Aorta (tissue), 5 donors: ENCODE results near the gene DHX8. TPM values are rescaled to one million over a fixed set of nuclear protein-coding genes. Genes with fewer than 3 reads are reported as not detected.
A peak's percentile ranks its signal among the peaks of the same experiment; 100 is the strongest.

Experiments
- ATAC-seq: fragments of 200-7000 bp; cut with Tn5 transposase; one replicate; pipeline ENCODE4 v1.9.1; 2022; ENCODE audit warnings: moderate library complexity; ENCODE audit not compliant: low FRiP score
- DNase-seq, 2 donors: peaks; one replicate each; pipeline ENCODE4 v3.0.0-alpha.2; 2020
- H3K27ac ChIP-seq, 2 donors: one replicate each; pipeline ENCODE4 v1.5.1; 2013; ENCODE audit warnings: low read length in 2 of 2, mild to moderate bottlenecking in 2 of 2, moderate library complexity in 2 of 2, control low read depth in 1 of 2, inconsistent platforms in 1 of 2, low read depth in 1 of 2
- H3K27me3 ChIP-seq, 2 donors: one replicate each; pipeline ENCODE4 v1.6.1; 2013; ENCODE audit warnings: control low read depth in 1 of 2, low read length in 1 of 2, mild to moderate bottlenecking in 1 of 2, moderate library complexity in 1 of 2; ENCODE audit not compliant: insufficient read depth in 2 of 2, control insufficient read depth in 1 of 2
- H3K36me3 ChIP-seq, 2 donors: one replicate each; pipeline ENCODE4 v1.6.1; 2013; ENCODE audit warnings: control low read depth in 1 of 2, low read length in 1 of 2, mild to moderate bottlenecking in 1 of 2; ENCODE audit not compliant: insufficient read depth in 2 of 2, control insufficient read depth in 1 of 2
- H3K4me1 ChIP-seq, 2 donors: one replicate each; pipeline ENCODE4 v1.6.1; 2013; ENCODE audit warnings: low read length in 2 of 2, control low read depth in 1 of 2, mild to moderate bottlenecking in 1 of 2, moderate library complexity in 1 of 2; ENCODE audit not compliant: insufficient read depth in 2 of 2, control insufficient read depth in 1 of 2
- H3K4me3 ChIP-seq, 2 donors: one replicate each; pipeline ENCODE4 v1.5.1; 2013; ENCODE audit warnings: low read length in 2 of 2, control low read depth in 1 of 2, mild to moderate bottlenecking in 1 of 2
- H3K9me3 ChIP-seq: one replicate; pipeline ENCODE4 v1.6.1; 2013; ENCODE audit warnings: mild to moderate bottlenecking, low read length; ENCODE audit not compliant: control insufficient read depth
- WGBS, 2 donors: extraction: QIAGEN DNeasy Blood & Tissue Kit; methylation state at CpG; one replicate each; pipeline ENCODE4 v1.1.7; 2013; 5-methylcytosine and 5-hydroxymethylcytosine counted together
- intact Hi-C, 2 donors: fragments of 100-400 bp; cut with DNase I; formaldehyde crosslinking; loops; one replicate each; pipeline versions ENCODE4 v1.14.2 to v1.15.0; 2022
- polyA plus RNA-seq, 2 donors: library from polyadenylated mRNA; stranded (reverse); fragments of 200-250 nt; gene quantifications; one replicate each; pipeline ENCODE4 v1.2.3, GENCODE V29; 2013
- total RNA-seq, 2 donors: library from RNA; stranded (reverse); fragmentation: NEBNext Ultra II Directional; extraction: Animal tissue kit (Norgen Biotek cat#: 25700); gene quantifications; one replicate each; pipeline ENCODE4 v1.2.1, GENCODE V29; 2021
- donor health status: healthy with polysubstance abuse.
- donor health status: Bipolar disorder and iron deficiency.
- donor health status: DM: no; HTN: no; CAD: no.
- donor health status: DM: no; HTN: no; CAD: no.
- donor health status: DM: yes; HTN: yes; CAD: no.

DHX8 gene
- total and polyA plus RNA-seq, 4 donors = 7.1 to 45.3 (median 33.4) TPM

DNA sequence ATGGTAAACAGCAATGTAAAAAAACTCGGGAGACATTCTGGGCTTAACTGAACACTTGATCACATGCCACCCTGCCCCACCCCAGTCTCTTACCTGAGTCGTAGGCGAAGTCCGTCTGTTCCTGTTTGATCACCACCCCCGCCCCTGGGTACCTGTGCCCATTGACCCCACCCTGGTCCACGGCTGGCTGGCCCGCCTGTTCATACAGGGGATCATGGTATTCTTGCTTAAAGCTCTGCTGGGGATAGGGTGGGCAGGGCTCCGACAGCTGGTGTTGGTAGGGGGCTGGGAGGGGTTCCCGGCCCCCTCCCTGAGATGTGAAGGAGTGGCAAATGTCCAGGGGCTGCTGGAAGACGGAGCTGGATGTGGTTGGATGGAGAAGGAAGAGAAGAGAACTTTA, 48.8 kb downstream of the DHX8 start:
- DNase-seq (peak; percentile 46 to 67), ATAC-seq (no peak)
- H3K36me3 ChIP-seq = no peaks in the 10 kb centered on the region
- WGBS, 2 donors = 92 to 93% methylated on average over 10 of the region's 10 CpGs
- no peaks in the 10 kb centered on the region for H3K9me3 ChIP-seq
- no peaks in the 10 kb centered on the region for H3K27me3 ChIP-seq
- no peak overlapping the region for H3K27ac ChIP-seq
- H3K4me3 ChIP-seq = no peak overlapping the region
- no peaks in the 10 kb centered on the region for H3K4me1 ChIP-seq
- intact Hi-C loops = no loop called here

GRCh38 chr17:43533699-43534098, 49.9 kb downstream of the DHX8 start:
- Histone ChIP-seq H3K27me3 (no peaks in the 10 kb centered on the region), H3K9me3 (no peaks in the 10 kb centered on the region), H3K36me3 (no peaks in the 10 kb centered on the region), H3K4me3 (no peak overlapping the region), H3K27ac (no peak overlapping the region), H3K4me1 (no peaks in the 10 kb centered on the region)
- peak in 1 of 2 donors; percentile 51 for DNase-seq
- intact Hi-C loops = no loop called here
- WGBS, 2 donors = 99% methylated on average over 4 of the region's 4 CpGs
- peak; percentile 9 for ATAC-seq

GRCh38 chr17:43534909-43535308, 51.1 kb downstream of the DHX8 start:
- Histone ChIP-seq H3K27ac (no peak overlapping the region), H3K4me1 (no peaks in the 10 kb centered on the region), H3K4me3 (no peak overlapping the region), H3K9me3 (no peaks in the 10 kb centered on the region), H3K36me3 (no peaks in the 10 kb centered on the region), H3K27me3 (no peaks in the 10 kb centered on the region)
- DNase-seq = peak in 1 of 2 donors; percentile 33
- ATAC-seq = no peak
- intact Hi-C loops = no loop called here
- WGBS, 2 donors = 92 to 94% methylated on average over 5 of the region's 5 CpGs

GRCh38 chr17:43536236-43536992, 52.6 kb downstream of the DHX8 start:
- ATAC-seq = no peak
- Histone ChIP-seq H3K27me3 (no peaks in the 10 kb centered on the region), H3K4me1 (no peaks in the 10 kb centered on the region), H3K4me3 (no peak overlapping the region), H3K9me3 (no peaks in the 10 kb centered on the region), H3K36me3 (no peaks in the 10 kb centered on the region), H3K27ac (no peak overlapping the region)
- intact Hi-C loops = no loop called here
- WGBS, 2 donors = 88 to 93% methylated on average over 6 of the region's 6 CpGs
- peak in 1 of 2 donors; percentile 16 for DNase-seq

- Histone ChIP-seq H3K36me3 (no peaks in the 10 kb centered on the region), H3K4me1 (no peaks in the 10 kb centered on the region), H3K27ac (no peak overlapping the region), H3K4me3 (no peak overlapping the region), H3K9me3 (no peaks in the 10 kb centered on the region), H3K27me3 (no peaks in the 10 kb centered on the region)
- no peak for DNase-seq
- no peak for ATAC-seq
- intact Hi-C loops = no loop called here
- WGBS, 2 donors = 66 to 79% methylated on average over 11 of the region's 11 CpGs
These were observed 57.3 kb downstream of the DHX8 start for GRCh38 chr17:43540821-43541674.

GRCh38 chr17:43542859-43543258, 59.1 kb downstream of the DHX8 start:
- H3K27me3 ChIP-seq = no peaks in the 10 kb centered on the region

DNA sequence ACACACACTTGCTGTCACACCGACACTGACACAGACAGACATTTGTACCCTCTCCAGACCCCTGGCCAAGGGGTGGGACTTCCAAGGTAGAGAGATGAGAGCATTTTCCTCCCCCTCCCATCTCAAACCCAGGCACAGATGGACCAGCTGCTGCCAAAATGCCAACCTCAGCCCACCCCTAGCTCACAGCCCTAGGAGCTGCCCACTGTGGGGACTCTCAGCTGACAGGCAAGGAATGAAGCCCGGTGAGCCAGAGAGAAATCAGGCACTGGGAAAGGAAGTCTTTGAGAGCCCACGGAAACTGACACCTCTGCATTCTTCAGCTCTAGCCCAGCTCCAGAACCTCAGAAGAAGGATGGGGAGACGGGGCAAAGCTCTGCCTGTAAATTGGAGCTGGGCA, 59.5 kb downstream of the DHX8 start:
- Histone ChIP-seq H3K27ac (no peak overlapping the region), H3K27me3 (no peaks in the 10 kb centered on the region), H3K36me3 (no peaks in the 10 kb centered on the region), H3K4me1 (no peaks in the 10 kb centered on the region), H3K9me3 (no peaks in the 10 kb centered on the region), H3K4me3 (no peak overlapping the region)
- ATAC-seq (no peak), DNase-seq (no peak)
- intact Hi-C loops = no loop called here
- 53 to 63% methylated on average over 4 of the region's 4 CpGs for WGBS, 2 donors

More at GRCh38 chr17:43542859-43543258, 59.1 kb downstream of the DHX8 start:
- intact Hi-C loops = no loop called here
- Histone ChIP-seq H3K9me3 (no peaks in the 10 kb centered on the region), H3K36me3 (no peaks in the 10 kb centered on the region), H3K4me1 (no peaks in the 10 kb centered on the region), H3K27ac (no peak overlapping the region), H3K4me3 (no peak overlapping the region)
- WGBS, 2 donors = 85 to 86% methylated on average over 5 to 8 of the region's 8 CpGs
- ATAC-seq (no peak), DNase-seq (no peak)

DNA sequence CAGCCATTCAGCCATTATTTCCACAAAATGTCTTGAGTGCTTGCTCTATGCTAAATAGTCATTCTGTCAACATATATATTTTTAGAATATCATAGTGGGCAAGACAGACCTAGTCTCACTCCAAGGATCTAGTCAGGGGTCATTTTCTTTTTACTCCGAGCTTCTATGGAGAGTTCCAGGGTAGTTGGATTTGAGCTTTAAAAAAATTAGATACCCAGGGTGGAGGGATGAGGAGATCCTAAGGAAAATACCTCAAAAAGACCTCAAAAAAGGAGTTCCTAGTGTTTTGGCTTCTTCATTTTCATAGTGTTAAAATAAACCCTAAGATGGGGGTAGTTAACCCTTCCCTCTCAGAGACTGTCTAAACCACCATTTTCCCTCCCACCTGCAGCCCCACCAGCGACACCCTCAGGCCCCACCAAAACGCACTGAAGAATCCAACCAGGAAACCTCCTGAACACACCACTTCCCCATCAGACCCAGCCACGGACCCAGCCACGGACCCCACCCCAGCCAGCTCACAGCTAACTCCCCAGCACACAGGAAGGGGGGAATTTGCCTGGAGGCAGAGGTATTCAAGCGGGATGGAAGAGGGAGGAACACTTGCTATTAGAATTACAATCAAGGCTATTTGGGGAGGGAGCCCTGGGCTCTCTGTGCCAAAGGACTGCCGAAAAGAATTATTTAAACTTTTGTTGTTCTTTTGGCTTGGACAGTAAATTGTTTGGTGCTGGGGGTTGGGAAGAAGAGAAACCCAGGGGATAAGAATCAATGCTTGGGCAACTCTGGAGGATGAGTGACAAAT, 60.2 kb downstream of the DHX8 start:
- H3K27me3 ChIP-seq = no peaks in the 10 kb centered on the region
- H3K4me1 ChIP-seq = no peaks in the 10 kb centered on the region
- intact Hi-C loops = no loop called here
- ATAC-seq = no peak
- no peak overlapping the region for H3K27ac ChIP-seq
- no peaks in the 10 kb centered on the region for H3K9me3 ChIP-seq
- no peak for DNase-seq
- H3K36me3 ChIP-seq = no peaks in the 10 kb centered on the region
- no peak overlapping the region for H3K4me3 ChIP-seq
- WGBS, 2 donors = 50 to 60% methylated on average over 7 of the region's 7 CpGs
